Measurements from ENCODE around the gene RXRA. TPM values are rescaled to one million over a fixed set of nuclear protein-coding genes. Genes with fewer than 3 reads are reported as not detected.

The RXRA gene
- total and polyA plus RNA-seq, 10 of the 15 experiments (the other 5 are each of a cell fraction or from before 2014, with no cell fraction given) = 0.89 to 36.8 (median 11.1) TPM

DNA sequence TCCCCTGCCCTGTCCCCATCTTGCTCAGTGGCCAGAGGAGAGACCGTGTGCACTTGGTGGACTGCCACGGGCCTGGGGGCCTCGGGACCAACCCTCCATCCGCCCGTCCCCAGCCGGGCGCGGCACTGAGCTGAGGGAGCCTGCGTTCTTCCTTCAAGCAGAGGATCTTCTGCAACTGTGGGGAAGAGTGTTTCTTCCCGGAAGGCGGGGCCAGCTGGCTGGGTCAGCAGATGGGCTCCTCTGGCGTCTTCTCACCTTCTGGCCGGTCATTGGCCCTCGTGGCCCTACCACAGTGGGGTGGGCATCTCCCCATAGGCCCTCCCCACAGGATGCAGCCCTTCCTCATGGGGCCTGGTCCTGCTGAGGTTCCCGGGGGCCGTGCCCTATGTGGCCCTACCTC, 17.4 kb downstream of the RXRA start:
- CTCF ChIA-PET = no interaction called here
- no peak for FAIRE-seq
- H3K4me3 ChIP-seq = no peak overlapping the region
- POLR2A ChIA-PET = no interaction called here
- TF ChIP-seq, protein P1, sequence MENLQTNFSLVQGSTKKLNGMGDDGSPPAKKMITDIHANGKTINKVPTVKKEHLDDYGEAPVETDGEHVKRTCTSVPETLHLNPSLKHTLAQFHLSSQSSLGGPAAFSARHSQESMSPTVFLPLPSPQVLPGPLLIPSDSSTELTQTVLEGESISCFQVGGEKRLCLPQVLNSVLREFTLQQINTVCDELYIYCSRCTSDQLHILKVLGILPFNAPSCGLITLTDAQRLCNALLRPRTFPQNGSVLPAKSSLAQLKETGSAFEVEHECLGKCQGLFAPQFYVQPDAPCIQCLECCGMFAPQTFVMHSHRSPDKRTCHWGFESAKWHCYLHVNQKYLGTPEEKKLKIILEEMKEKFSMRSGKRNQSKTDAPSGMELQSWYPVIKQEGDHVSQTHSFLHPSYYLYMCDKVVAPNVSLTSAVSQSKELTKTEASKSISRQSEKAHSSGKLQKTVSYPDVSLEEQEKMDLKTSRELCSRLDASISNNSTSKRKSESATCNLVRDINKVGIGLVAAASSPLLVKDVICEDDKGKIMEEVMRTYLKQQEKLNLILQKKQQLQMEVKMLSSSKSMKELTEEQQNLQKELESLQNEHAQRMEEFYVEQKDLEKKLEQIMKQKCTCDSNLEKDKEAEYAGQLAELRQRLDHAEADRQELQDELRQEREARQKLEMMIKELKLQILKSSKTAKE (IDR thresholded peaks at IDR 0.05; ENCODE audit: low read depth, poor library complexity, severe bottlenecking) = no peak
- TF ChIP-seq NR2C1 (IDR thresholded peaks at IDR 0.05) (no peak), ZBED1 (IDR thresholded peaks at IDR 0.05; ENCODE audit: borderline replicate concordance) (no peak), ETV6 (conservative IDR thresholded peaks at IDR 0.05 in 1 of 2, IDR thresholded peaks at IDR 0.05 in 1 of 2; ENCODE audit: borderline replicate concordance in 1 of 2, low read depth in 1 of 2) (no peak), CHD1 (IDR thresholded peaks at IDR 0.05; ENCODE audit: low read depth, low read length) (no peak), CBX5 (IDR thresholded peaks at IDR 0.05; ENCODE audit: low read depth) (no peak), KDM1A (IDR thresholded peaks at IDR 0.05; ENCODE audit: borderline replicate concordance) (no peak), MEF2A (IDR thresholded peaks at IDR 0.05; ENCODE audit: insufficient read depth, low read depth, low read length) (no peak), GABPA (IDR thresholded peaks at IDR 0.05; ENCODE audit: low read depth) (no peak), KAT2A (conservative IDR thresholded peaks at IDR 0.05; ENCODE audit: control insufficient read depth, low read depth, low read length) (no peak), IKZF1 (conservative IDR thresholded peaks at IDR 0.05) (no peak), TCF12 (IDR thresholded peaks at IDR 0.05; ENCODE audit: low read depth, low read length) (no peak), NBN (IDR thresholded peaks at IDR 0.05) (no peak), NFYB (IDR thresholded peaks at IDR 0.05; ENCODE audit: insufficient read depth, low read depth, low read length) (no peak), SREBF1 (IDR thresholded peaks at IDR 0.05; ENCODE audit: low read length) (no peak), MTA3 (IDR thresholded peaks at IDR 0.05; ENCODE audit: borderline replicate concordance, low read length) (no peak)
- TF ChIP-seq, protein P2, sequence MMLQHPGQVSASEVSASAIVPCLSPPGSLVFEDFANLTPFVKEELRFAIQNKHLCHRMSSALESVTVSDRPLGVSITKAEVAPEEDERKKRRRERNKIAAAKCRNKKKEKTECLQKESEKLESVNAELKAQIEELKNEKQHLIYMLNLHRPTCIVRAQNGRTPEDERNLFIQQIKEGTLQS (IDR thresholded peaks at IDR 0.05; ENCODE audit: borderline replicate concordance, extremely low read depth, low read depth, low read length) = no peak
- TF ChIP-seq, protein P3, sequence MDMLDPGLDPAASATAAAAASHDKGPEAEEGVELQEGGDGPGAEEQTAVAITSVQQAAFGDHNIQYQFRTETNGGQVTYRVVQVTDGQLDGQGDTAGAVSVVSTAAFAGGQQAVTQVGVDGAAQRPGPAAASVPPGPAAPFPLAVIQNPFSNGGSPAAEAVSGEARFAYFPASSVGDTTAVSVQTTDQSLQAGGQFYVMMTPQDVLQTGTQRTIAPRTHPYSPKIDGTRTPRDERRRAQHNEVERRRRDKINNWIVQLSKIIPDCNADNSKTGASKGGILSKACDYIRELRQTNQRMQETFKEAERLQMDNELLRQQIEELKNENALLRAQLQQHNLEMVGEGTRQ (IDR thresholded peaks at IDR 0.05; ENCODE audit: borderline replicate concordance, low read depth, low read length) = no peak
- TF ChIP-seq, protein P4, sequence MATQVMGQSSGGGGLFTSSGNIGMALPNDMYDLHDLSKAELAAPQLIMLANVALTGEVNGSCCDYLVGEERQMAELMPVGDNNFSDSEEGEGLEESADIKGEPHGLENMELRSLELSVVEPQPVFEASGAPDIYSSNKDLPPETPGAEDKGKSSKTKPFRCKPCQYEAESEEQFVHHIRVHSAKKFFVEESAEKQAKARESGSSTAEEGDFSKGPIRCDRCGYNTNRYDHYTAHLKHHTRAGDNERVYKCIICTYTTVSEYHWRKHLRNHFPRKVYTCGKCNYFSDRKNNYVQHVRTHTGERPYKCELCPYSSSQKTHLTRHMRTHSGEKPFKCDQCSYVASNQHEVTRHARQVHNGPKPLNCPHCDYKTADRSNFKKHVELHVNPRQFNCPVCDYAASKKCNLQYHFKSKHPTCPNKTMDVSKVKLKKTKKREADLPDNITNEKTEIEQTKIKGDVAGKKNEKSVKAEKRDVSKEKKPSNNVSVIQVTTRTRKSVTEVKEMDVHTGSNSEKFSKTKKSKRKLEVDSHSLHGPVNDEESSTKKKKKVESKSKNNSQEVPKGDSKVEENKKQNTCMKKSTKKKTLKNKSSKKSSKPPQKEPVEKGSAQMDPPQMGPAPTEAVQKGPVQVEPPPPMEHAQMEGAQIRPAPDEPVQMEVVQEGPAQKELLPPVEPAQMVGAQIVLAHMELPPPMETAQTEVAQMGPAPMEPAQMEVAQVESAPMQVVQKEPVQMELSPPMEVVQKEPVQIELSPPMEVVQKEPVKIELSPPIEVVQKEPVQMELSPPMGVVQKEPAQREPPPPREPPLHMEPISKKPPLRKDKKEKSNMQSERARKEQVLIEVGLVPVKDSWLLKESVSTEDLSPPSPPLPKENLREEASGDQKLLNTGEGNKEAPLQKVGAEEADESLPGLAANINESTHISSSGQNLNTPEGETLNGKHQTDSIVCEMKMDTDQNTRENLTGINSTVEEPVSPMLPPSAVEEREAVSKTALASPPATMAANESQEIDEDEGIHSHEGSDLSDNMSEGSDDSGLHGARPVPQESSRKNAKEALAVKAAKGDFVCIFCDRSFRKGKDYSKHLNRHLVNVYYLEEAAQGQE (IDR thresholded peaks at IDR 0.05; ENCODE audit: low read depth, low read length) = no peak
- no peaks in the 10 kb centered on the region for H3K4me1 ChIP-seq (ENCODE audit: control insufficient read depth, insufficient read depth, low read length)
- 48% methylated on average over 15 of the region's 16 CpGs for WGBS (ENCODE audit: insufficient coverage, insufficient replicate concordance, low lambda C conversion rate, missing lambda C conversion rate)
- no peaks in the 10 kb centered on the region for H3K79me2 ChIP-seq (ENCODE audit: control insufficient read depth, insufficient read depth, low read length)
- H3K36me3 ChIP-seq (ENCODE audit: control insufficient read depth in 2 of 2, insufficient read depth in 2 of 2, low read length in 1 of 2) = no peaks in the 10 kb centered on the region
- H3K9me3 ChIP-seq (replicated peaks; ENCODE audit: control insufficient read depth, insufficient read depth, low read length) = no peaks in the 10 kb centered on the region
- ATAC-seq = no peak
- BruUV-seq (replicated peaks) = no TSS peak
- RAD21 ChIA-PET (ENCODE audit: unreplicated experiment) = no interaction called here
- in situ Hi-C loops (cut with MboI) (no loop called here), intact Hi-C loops (cut with micrococcal nuclease; ENCODE audit: unreplicated experiment) (no loop called here)
- SMC1A ChIA-PET (ENCODE audit: uncharacterized antibody, unreplicated experiment) = no interaction called here
- H2AFZ ChIP-seq (ENCODE audit: control insufficient read depth, low read depth, low read length) = no peak overlapping the region
- no peak overlapping the region for H3K4me2 ChIP-seq (ENCODE audit: control insufficient read depth, insufficient read depth)
- H3K9ac ChIP-seq (ENCODE audit: control insufficient read depth, insufficient read depth, low read length) = no peak overlapping the region
- no peaks in the 10 kb centered on the region for H4K20me1 ChIP-seq (ENCODE audit: control insufficient read depth, insufficient read depth)
- no peak for DNase-seq (ENCODE audit: low read depth, low spot score)
- no peaks in the 10 kb centered on the region for H3K27me3 ChIP-seq (replicated peaks in 1 of 2; ENCODE audit: control insufficient read depth in 2 of 2, insufficient read depth in 2 of 2, low read length in 1 of 2)
- H3K27ac ChIP-seq (ENCODE audit: control insufficient read depth, insufficient read depth) = no peak overlapping the region

All from GM12878 (cell line).